HUDEP-2 (cell line): ENCODE measurements around the gene TP53I11.

Source experiments
- DNase-seq, 76 experiments: peaks; one replicate each; lab custom pipeline; 2025; ENCODE audit not compliant: unreplicated experiment in 76 of 76; lab: John Stamatoyannopoulos, UW

The TP53I11 gene

GRCh38 chr11:44942029-44942955, 8.4 kb downstream of the TP53I11 start:
- no peak for DNase-seq

- peak in 1 of 76 experiments; percentile 4 for DNase-seq
Observed at GRCh38 chr11:44941259-44942021, 9.2 kb downstream of the TP53I11 start.

- no peak for DNase-seq
Observed at GRCh38 chr11:44940835-44941234, 9.8 kb downstream of the TP53I11 start.

GRCh38 chr11:44940404-44940803, 10.3 kb downstream of the TP53I11 start:
- DNase-seq: no peak

- DNase-seq: peak in 1 of 76 experiments; percentile 31
Observed at GRCh38 chr11:44939673-44940395, 10.8 kb downstream of the TP53I11 start.

- no peak for DNase-seq
Observed at GRCh38 chr11:44938066-44938691, 12.5 kb downstream of the TP53I11 start.

- DNase-seq: no peak
Observed at GRCh38 chr11:44936951-44937543, 13.6 kb downstream of the TP53I11 start.

GRCh38 chr11:44936525-44936924, 14.2 kb downstream of the TP53I11 start:
- DNase-seq: peak in 68 of 76 experiments; percentile 9 to 84 (median 54)

- no peak for DNase-seq
Observed at GRCh38 chr11:44934735-44935250, 15.9 kb downstream of the TP53I11 start.

GRCh38 chr11:44934110-44934509, 16.6 kb downstream of the TP53I11 start:
- DNase-seq: no peak

- DNase-seq: no peak
Observed at GRCh38 chr11:44931466-44931865, 19.2 kb downstream of the TP53I11 start.

GRCh38 chr11:44930588-44931302, 19.9 kb downstream of the TP53I11 start:
- DNase-seq: no peak

GRCh38 chr11:44928816-44929215, 21.9 kb downstream of the TP53I11 start:
- no peak for DNase-seq

GRCh38 chr11:44928144-44928543, 22.5 kb downstream of the TP53I11 start:
- no peak for DNase-seq

GRCh38 chr11:44927174-44927661, 23.5 kb downstream of the TP53I11 start:
- peak in 48 of 76 experiments; percentile 5 to 60 (median 32) for DNase-seq

- DNase-seq: no peak
Observed at GRCh38 chr11:44926036-44926435, 24.6 kb downstream of the TP53I11 start.

- DNase-seq: no peak
Observed at GRCh38 chr11:44923806-44924205, 26.9 kb downstream of the TP53I11 start.

- DNase-seq: no peak
Observed at GRCh38 chr11:44923115-44923514, 27.6 kb downstream of the TP53I11 start.

GRCh38 chr11:44920451-44920850, 30.2 kb downstream of the TP53I11 start:
- no peak for DNase-seq
